HL-60 (cell line): ENCODE data around the gene TMEM129.

Experiments
- DNase-seq, 2 experiments: peaks; one replicate each; pipeline ENCODE4 v3.0.0-alpha.2; 2010 to 2020; ENCODE audit warnings: low read depth in 1 of 2, low spot score in 1 of 2
- H3K27ac ChIP-seq: fragments of 250-450 bp; sonication (Bioruptor Pico); replicated peaks from 2 replicates; pipeline ENCODE4 v1.5.1; 2020; ENCODE audit warnings: mild to moderate bottlenecking, moderate library complexity
- H3K27me3 ChIP-seq: fragments of 250-450 bp; sonication (Bioruptor Pico); 2 replicates; pipeline ENCODE4 v1.5.1; 2021; ENCODE audit warnings: mild to moderate bottlenecking, moderate library complexity; ENCODE audit not compliant: insufficient read depth, poor library complexity, severe bottlenecking
- H3K4me3 ChIP-seq: replicated peaks from 2 replicates; pipeline ENCODE4 v1.5.1; 2011; ENCODE audit warnings: mild to moderate bottlenecking, control low read depth, low read length; ENCODE audit not compliant: insufficient read depth
- GABPA ChIP-seq: IDR thresholded peaks from 2 replicates; pipeline ENCODE4 v1.6.1; 2012; ENCODE audit warnings: low read depth
- POLR2AphosphoS5 ChIP-seq: IDR thresholded peaks from 2 replicates; pipeline ENCODE4 v1.6.1; 2012; ENCODE audit warnings: low read depth
- REST ChIP-seq: IDR thresholded peaks from 2 replicates; pipeline ENCODE4 v1.6.1; 2012; ENCODE audit warnings: low read depth; ENCODE audit not compliant: insufficient replicate concordance
- SPI1 ChIP-seq: IDR thresholded peaks from 2 replicates; pipeline ENCODE4 v1.6.1; 2012; ENCODE audit warnings: low read depth, mild to moderate bottlenecking, borderline replicate concordance
- TF ChIP-seq, protein P1 (sequence below): IDR thresholded peaks from one replicate; pipeline ENCODE4 v1.5.1; 2011; ENCODE audit warnings: low read length, control low read depth, inconsistent platforms; ENCODE audit not compliant: insufficient read depth

The TMEM129 gene

DNA sequence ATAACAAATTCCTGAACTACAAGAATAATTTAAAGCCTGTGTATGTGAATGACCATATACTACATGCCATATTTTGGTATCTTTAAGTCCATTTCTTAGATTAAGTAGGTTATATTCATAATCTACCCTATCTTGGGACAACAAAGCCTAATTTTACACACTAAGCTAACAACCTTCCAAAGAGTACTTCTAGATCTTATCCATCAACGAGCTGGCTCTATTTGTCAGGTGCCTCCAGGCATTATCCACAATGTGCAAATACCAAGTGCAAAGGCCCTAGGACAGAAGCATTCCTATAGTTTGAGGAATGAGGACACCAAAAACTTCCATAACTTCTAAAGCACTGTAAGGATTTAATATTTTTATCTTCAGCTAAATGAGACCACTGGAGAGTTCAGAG, 12.5 kb downstream of the TMEM129 start:
- TF ChIP-seq SPI1 (no peak), GABPA (no peak), REST (no peak), POLR2AphosphoS5 (no peak)
- TF ChIP-seq, protein P1, sequence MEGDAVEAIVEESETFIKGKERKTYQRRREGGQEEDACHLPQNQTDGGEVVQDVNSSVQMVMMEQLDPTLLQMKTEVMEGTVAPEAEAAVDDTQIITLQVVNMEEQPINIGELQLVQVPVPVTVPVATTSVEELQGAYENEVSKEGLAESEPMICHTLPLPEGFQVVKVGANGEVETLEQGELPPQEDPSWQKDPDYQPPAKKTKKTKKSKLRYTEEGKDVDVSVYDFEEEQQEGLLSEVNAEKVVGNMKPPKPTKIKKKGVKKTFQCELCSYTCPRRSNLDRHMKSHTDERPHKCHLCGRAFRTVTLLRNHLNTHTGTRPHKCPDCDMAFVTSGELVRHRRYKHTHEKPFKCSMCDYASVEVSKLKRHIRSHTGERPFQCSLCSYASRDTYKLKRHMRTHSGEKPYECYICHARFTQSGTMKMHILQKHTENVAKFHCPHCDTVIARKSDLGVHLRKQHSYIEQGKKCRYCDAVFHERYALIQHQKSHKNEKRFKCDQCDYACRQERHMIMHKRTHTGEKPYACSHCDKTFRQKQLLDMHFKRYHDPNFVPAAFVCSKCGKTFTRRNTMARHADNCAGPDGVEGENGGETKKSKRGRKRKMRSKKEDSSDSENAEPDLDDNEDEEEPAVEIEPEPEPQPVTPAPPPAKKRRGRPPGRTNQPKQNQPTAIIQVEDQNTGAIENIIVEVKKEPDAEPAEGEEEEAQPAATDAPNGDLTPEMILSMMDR, result no peak
- no peak for DNase-seq
- no peak overlapping the region for H3K27ac ChIP-seq
- no peaks in the 10 kb centered on the region for H3K27me3 ChIP-seq
- H3K4me3 ChIP-seq, result no peak overlapping the region

DNA sequence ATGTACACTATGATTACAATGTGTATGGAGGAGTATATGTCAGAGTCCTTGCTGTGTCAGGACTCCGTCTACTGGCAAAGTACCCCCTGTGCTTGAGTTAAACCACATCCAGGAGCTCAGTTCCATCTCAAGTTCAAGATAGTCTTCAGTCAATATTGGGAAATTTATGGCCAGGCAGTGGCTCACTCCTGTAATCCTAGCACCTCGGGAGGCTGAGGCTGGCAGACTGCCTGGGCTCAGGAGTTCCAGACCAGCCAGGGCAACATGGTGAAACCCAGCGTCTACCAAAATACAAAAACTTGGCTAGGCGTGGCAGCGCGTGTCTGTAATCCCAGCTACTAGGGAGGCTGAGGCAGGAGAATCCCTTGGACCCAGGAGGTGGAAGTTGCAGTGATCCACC, 14.8 kb downstream of the TMEM129 start:
- Histone ChIP-seq H3K27ac (no peak overlapping the region), H3K4me3 (no peak overlapping the region), H3K27me3 (no peaks in the 10 kb centered on the region)
- TF ChIP-seq GABPA (no peak), REST (no peak)
- TF ChIP-seq, protein P1, result no peak
- no peak for DNase-seq

DNA sequence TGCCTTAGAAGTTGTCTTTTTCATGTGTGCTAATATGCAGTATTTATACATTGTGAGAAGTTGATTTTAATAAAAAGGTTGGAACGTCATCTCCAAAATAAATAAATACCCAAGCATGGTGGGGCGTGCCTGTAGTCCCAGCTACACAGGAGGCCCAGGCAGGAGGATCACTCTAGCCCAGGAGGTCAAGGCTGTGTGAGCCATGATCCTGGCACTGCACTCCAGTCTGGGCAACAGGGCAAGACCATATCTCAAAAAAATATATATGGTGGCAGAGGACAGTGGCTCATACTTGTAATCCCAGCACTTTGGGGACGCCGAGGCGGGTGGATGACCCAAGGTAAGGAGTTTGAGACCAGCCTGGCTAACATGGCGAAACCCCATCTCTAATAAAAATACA, 15.4 kb downstream of the TMEM129 start:
- TF ChIP-seq, protein P1, result no peak
- TF ChIP-seq SPI1 (no peak), REST (no peak), GABPA (no peak), POLR2AphosphoS5 (no peak)
- H3K27ac ChIP-seq, result no peak overlapping the region
- no peak overlapping the region for H3K4me3 ChIP-seq
- no peak for DNase-seq
- no peaks in the 10 kb centered on the region for H3K27me3 ChIP-seq
